Jurkat, Clone E6-1 (cell line): ENCODE measurements around the gene PLXNB3.
"Not testable (repeated sequence)": the region's sequence is repeated elsewhere in the genome, so short reads cannot be mapped to it uniquely, and the experiment has no call there.

Source experiments
- DNase-seq: peaks from one replicate; pipeline ENCODE4 v3.0.0-alpha.2; 2011; ENCODE audit warnings: low read depth, low spot score
- H3K4me3 ChIP-seq: 2 replicates; pipeline ENCODE4 v1.5.1; 2011; ENCODE audit warnings: mild to moderate bottlenecking, low read length, control low read depth, moderate library complexity

The PLXNB3 gene

GRCh38 chrX:153731117-153731844 lies 32.8 kb upstream of the PLXNB3 start:
- no peak overlapping the region for H3K4me3 ChIP-seq
- DNase-seq = no peak

- H3K4me3 ChIP-seq = no peak overlapping the region
- no peak for DNase-seq
These were observed 32.2 kb upstream of the PLXNB3 start for GRCh38 chrX:153731845-153732215.

GRCh38 chrX:153732401-153732800 lies 31.6 kb upstream of the PLXNB3 start:
- DNase-seq = no peak
- H3K4me3 ChIP-seq = no peak overlapping the region

GRCh38 chrX:153733651-153734240 lies 30.3 kb upstream of the PLXNB3 start:
- DNase-seq = no peak
- no peak overlapping the region for H3K4me3 ChIP-seq

- H3K4me3 ChIP-seq = no peak overlapping the region
- DNase-seq = no peak
These were observed 29.2 kb upstream of the PLXNB3 start for GRCh38 chrX:153734871-153735270.

- DNase-seq = peak; percentile 26
- no peak overlapping the region for H3K4me3 ChIP-seq
These were observed 28.8 kb upstream of the PLXNB3 start for GRCh38 chrX:153735274-153735673.

- no peak overlapping the region for H3K4me3 ChIP-seq
These were observed 27.8 kb upstream of the PLXNB3 start for GRCh38 chrX:153736071-153736820.

GRCh38 chrX:153736871-153737441 lies 27.1 kb upstream of the PLXNB3 start:
- no peak for DNase-seq
- no peak overlapping the region for H3K4me3 ChIP-seq

More at GRCh38 chrX:153736071-153736820, 27.8 kb upstream of the PLXNB3 start:
- DNase-seq = no peak

GRCh38 chrX:153738056-153738605 lies 25.9 kb upstream of the PLXNB3 start:
- H3K4me3 ChIP-seq = no peak overlapping the region
- no peak for DNase-seq

- H3K4me3 ChIP-seq = peak overlapping the region; percentile 16
- DNase-seq = peak; percentile 63
These were observed 24.1 kb upstream of the PLXNB3 start for GRCh38 chrX:153739754-153740486.

GRCh38 chrX:153740631-153741222 lies 23.3 kb upstream of the PLXNB3 start:
- no peak overlapping the region for H3K4me3 ChIP-seq
- no peak for DNase-seq

GRCh38 chrX:153741446-153741845 lies 22.6 kb upstream of the PLXNB3 start:
- DNase-seq = no peak
- no peak overlapping the region for H3K4me3 ChIP-seq

GRCh38 chrX:153742111-153742510 lies 21.9 kb upstream of the PLXNB3 start:
- not testable (repeated sequence) for DNase-seq, H3K4me3 ChIP-seq

GRCh38 chrX:153742796-153743467 lies 21.1 kb upstream of the PLXNB3 start:
- H3K4me3 ChIP-seq, DNase-seq: not testable (repeated sequence)

- H3K4me3 ChIP-seq, DNase-seq: not testable (repeated sequence)
These were observed 20.4 kb upstream of the PLXNB3 start for GRCh38 chrX:153743468-153744209.

GRCh38 chrX:153744210-153745066 lies 19.6 kb upstream of the PLXNB3 start:
- DNase-seq = no peak
- H3K4me3 ChIP-seq = no peak overlapping the region

GRCh38 chrX:153745067-153745433 lies 19.0 kb upstream of the PLXNB3 start:
- H3K4me3 ChIP-seq, DNase-seq: not testable (repeated sequence)
